GM23248 (cell line): Measurements from ENCODE around the gene TPMT. TPM values are rescaled to one million over a fixed set of nuclear protein-coding genes. Genes with fewer than 3 reads are reported as not detected.
"Not testable (repeated sequence)": the region's sequence is repeated elsewhere in the genome, so short reads cannot be mapped to it uniquely, and the experiment has no call there.

Experiments
- DNase-seq: peaks from one replicate; pipeline ENCODE4 v3.0.0-alpha.2; 2015
- H2AFZ ChIP-seq: fragments of 200-600 bp; sonication (generic); 2 replicates; pipeline ENCODE4 v1.6.1; 2016; ENCODE audit warnings: antibody characterized with exemption
- H3F3A ChIP-seq: fragments of 200-600 bp; sonication (generic); 2 replicates; pipeline ENCODE4 v1.6.1; 2016; ENCODE audit warnings: mild to moderate bottlenecking, antibody characterized with exemption, mixed run types; ENCODE audit not compliant: insufficient read depth
- H3K27ac ChIP-seq: fragments of 200-600 bp; sonication (generic); 2 replicates; pipeline ENCODE4 v1.5.1; 2016; ENCODE audit warnings: mild to moderate bottlenecking
- H3K27me3 ChIP-seq: fragments of 200-600 bp; sonication (generic); replicated peaks from 2 replicates; pipeline ENCODE4 v1.6.1; 2016; ENCODE audit warnings: mild to moderate bottlenecking; ENCODE audit not compliant: insufficient read depth
- H3K36me3 ChIP-seq: fragments of 200-600 bp; sonication (generic); 2 replicates; pipeline ENCODE4 v1.6.1; 2016; ENCODE audit warnings: low read depth, mild to moderate bottlenecking
- H3K4me1 ChIP-seq: fragments of 200-600 bp; sonication (generic); 2 replicates; pipeline ENCODE4 v1.6.1; 2016; ENCODE audit warnings: mild to moderate bottlenecking; ENCODE audit not compliant: insufficient read depth
- H3K4me2 ChIP-seq: fragments of 200-600 bp; sonication (generic); one replicate; pipeline ENCODE4 v1.6.1; 2016; ENCODE audit warnings: mild to moderate bottlenecking; ENCODE audit not compliant: unreplicated experiment
- H3K4me3 ChIP-seq: fragments of 200-600 bp; sonication (generic); 2 replicates; pipeline ENCODE4 v1.5.1; 2016; ENCODE audit warnings: mild to moderate bottlenecking
- H3K79me2 ChIP-seq: fragments of 200-600 bp; sonication (generic); 2 replicates; pipeline ENCODE4 v1.6.1; 2016; ENCODE audit warnings: mild to moderate bottlenecking; ENCODE audit not compliant: insufficient read depth
- H3K9ac ChIP-seq: fragments of 200-600 bp; sonication (generic); 2 replicates; pipeline ENCODE4 v1.6.1; 2016; ENCODE audit warnings: mild to moderate bottlenecking
- H3K9me2 ChIP-seq: fragments of 200-600 bp; sonication (generic); 2 replicates; pipeline ENCODE4 v1.6.1; 2016; ENCODE audit warnings: mixed run types, mild to moderate bottlenecking, moderate library complexity; ENCODE audit not compliant: insufficient read depth
- H3K9me3 ChIP-seq: fragments of 200-600 bp; sonication (generic); one replicate; pipeline ENCODE4 v1.6.1; 2017; ENCODE audit warnings: low read depth
- H4K20me1 ChIP-seq: fragments of 200-600 bp; sonication (generic); 2 replicates; pipeline ENCODE4 v1.6.0; 2016; ENCODE audit not compliant: insufficient read depth
- EZH2 ChIP-seq: fragments of 200-600 bp; sonication (generic); IDR thresholded peaks from 2 replicates; pipeline ENCODE4 v1.6.1; 2018; ENCODE audit warnings: antibody characterized with exemption, mild to moderate bottlenecking; ENCODE audit not compliant: insufficient read depth, poor library complexity, severe bottlenecking
- EZH2phosphoT487 ChIP-seq: fragments of 200-600 bp; sonication (generic); IDR thresholded peaks from 2 replicates; pipeline ENCODE4 v1.6.1; 2018; ENCODE audit warnings: antibody characterized with exemption, moderate library complexity, mild to moderate bottlenecking, low read depth; ENCODE audit not compliant: insufficient read depth
- WGBS, 2 experiments: methylation state at CpG; one replicate each; pipeline ENCODE4 v1.1.6; 2015 to 2017; ENCODE audit warnings: low lambda C conversion rate in 2 of 2, low coverage in 1 of 2; ENCODE audit errors: missing lambda C conversion rate in 2 of 2; 5-methylcytosine and 5-hydroxymethylcytosine counted together
- in situ Hi-C: fragments of 300-500 bp; cut with MboI; formaldehyde crosslinking; loops from 2 replicates; pipeline ENCODE4 v1.15.0; 2020
- polyA plus RNA-seq: library from polyadenylated mRNA; unstranded; fragments of >200 nt; fragmentation: Nextera tagmentation; extraction: Ambion mirVana; gene quantifications from 2 replicates; pipeline ENCODE4 v1.2.1, GENCODE V29; 2016
- total RNA-seq: library from RNA; depleted of rRNA; stranded (reverse); fragments of >200 nt; shearing (Covaris generic); gene quantifications from 2 replicates; pipeline ENCODE4 v1.2.3, GENCODE V29; 2014

The TPMT gene
- total and polyA plus RNA-seq, 2 experiments from 2014 or later: 22.6 TPM

- DNase-seq: no peak
- TF ChIP-seq EZH2phosphoT487 (no peak), EZH2 (no peak)
- no peaks in the 10 kb centered on the region for H3K9me2 ChIP-seq
- 0 out of 2 replicates have a peak, but pooled peaks cover 4% of the 10 kb centered on the region for H3K79me2 ChIP-seq
- no peaks in the 10 kb centered on the region for H3F3A ChIP-seq
- no peaks in the 10 kb centered on the region for H3K36me3 ChIP-seq
- in situ Hi-C loops: no loop called here
- no peaks in the 10 kb centered on the region for H3K27me3 ChIP-seq
- H3K9ac ChIP-seq: no peak overlapping the region
- H3K4me3 ChIP-seq: no peak overlapping the region
- no peak overlapping the region for H3K27ac ChIP-seq
- H2AFZ ChIP-seq: no peak overlapping the region
- no peaks in the 10 kb centered on the region for H3K4me1 ChIP-seq
- H3K4me2 ChIP-seq: no peak overlapping the region
- no peaks in the 10 kb centered on the region for H3K9me3 ChIP-seq
- H4K20me1 ChIP-seq: no peaks in the 10 kb centered on the region
- 57 to 58% methylated on average over 4 of the region's 4 CpGs for WGBS, 2 experiments
These were observed 27.7 kb upstream of the TPMT start for GRCh38 chr6:18182568-18182967.

- 0 out of 2 replicates have a peak, but pooled peaks cover 5% of the 10 kb centered on the region for H3K79me2 ChIP-seq
- H3K27me3 ChIP-seq: no peaks in the 10 kb centered on the region
- H3K4me2 ChIP-seq: no peak overlapping the region
- H3K9me2 ChIP-seq: no peaks in the 10 kb centered on the region
- WGBS, 2 experiments: 91 to 93% methylated on average over 5 of the region's 5 CpGs
- H3K27ac ChIP-seq: no peak overlapping the region
- no peaks in the 10 kb centered on the region for H3K9me3 ChIP-seq
- H3K4me3 ChIP-seq: no peak overlapping the region
- no peak for DNase-seq
- no peaks in the 10 kb centered on the region for H3K4me1 ChIP-seq
- TF ChIP-seq EZH2 (no peak), EZH2phosphoT487 (no peak)
- no peaks in the 10 kb centered on the region for H4K20me1 ChIP-seq
- H2AFZ ChIP-seq: no peak overlapping the region
- no peak overlapping the region for H3K9ac ChIP-seq
- no peaks in the 10 kb centered on the region for H3F3A ChIP-seq
- H3K36me3 ChIP-seq: 0 out of 2 replicates have a peak, but pooled peaks cover 5% of the 10 kb centered on the region
- in situ Hi-C loops: no loop called here
These were observed 25.0 kb upstream of the TPMT start for GRCh38 chr6:18179770-18180356.

GRCh38 chr6:18178960-18179615, 24.2 kb upstream of the TPMT start:
- no peaks in the 10 kb centered on the region for H4K20me1 ChIP-seq
- H2AFZ ChIP-seq: no peak overlapping the region
- H3K9ac ChIP-seq: no peak overlapping the region
- no peaks in the 10 kb centered on the region for H3F3A ChIP-seq
- H3K9me3 ChIP-seq: no peaks in the 10 kb centered on the region
- no peaks in the 10 kb centered on the region for H3K27me3 ChIP-seq
- no peak overlapping the region for H3K4me2 ChIP-seq
- H3K4me1 ChIP-seq: no peaks in the 10 kb centered on the region
- 0 out of 2 replicates have a peak, but pooled peaks cover 5% of the 10 kb centered on the region for H3K79me2 ChIP-seq
- WGBS, 2 experiments: 68 to 78% methylated on average over 3 of the region's 3 CpGs
- no peak overlapping the region for H3K27ac ChIP-seq
- TF ChIP-seq EZH2 (no peak), EZH2phosphoT487 (no peak)
- no peak overlapping the region for H3K4me3 ChIP-seq
- in situ Hi-C loops: no loop called here
- peaks cover 8% of the 10 kb centered on the region; the same call in 1 of the 2 replicates for H3K36me3 ChIP-seq
- no peak for DNase-seq
- no peaks in the 10 kb centered on the region for H3K9me2 ChIP-seq

GRCh38 chr6:18177286-18177965, 22.5 kb upstream of the TPMT start:
- no peaks in the 10 kb centered on the region for H3K9me3 ChIP-seq
- 0 out of 2 replicates have a peak, but pooled peaks cover 5% of the 10 kb centered on the region for H3K79me2 ChIP-seq
- H3F3A ChIP-seq: no peaks in the 10 kb centered on the region
- WGBS, 2 experiments: 95 to 99% methylated on average over 4 of the region's 4 CpGs
- DNase-seq: no peak
- no peaks in the 10 kb centered on the region for H4K20me1 ChIP-seq
- in situ Hi-C loops: no loop called here
- no peaks in the 10 kb centered on the region for H3K9me2 ChIP-seq
- TF ChIP-seq EZH2: no peak
- TF ChIP-seq EZH2phosphoT487: no peak
- H3K4me3 ChIP-seq: no peak overlapping the region
- no peak overlapping the region for H3K27ac ChIP-seq
- peaks cover 8% of the 10 kb centered on the region; the same call in 1 of the 2 replicates for H3K36me3 ChIP-seq
- no peaks in the 10 kb centered on the region for H3K4me1 ChIP-seq
- no peaks in the 10 kb centered on the region for H3K27me3 ChIP-seq
- no peak overlapping the region for H3K9ac ChIP-seq
- H3K4me2 ChIP-seq: no peak overlapping the region
- H2AFZ ChIP-seq: no peak overlapping the region

GRCh38 chr6:18176198-18176597, 21.3 kb upstream of the TPMT start:
- DNase-seq, H3K9me3 ChIP-seq, H3K4me3 ChIP-seq, H3K9me2 ChIP-seq, in situ Hi-C loops, H3K27ac ChIP-seq, H3K4me1 ChIP-seq, H2AFZ ChIP-seq, H3K27me3 ChIP-seq, H3K4me2 ChIP-seq, H3F3A ChIP-seq, H4K20me1 ChIP-seq, H3K79me2 ChIP-seq, H3K36me3 ChIP-seq, H3K9ac ChIP-seq: not testable (repeated sequence)
- 93 to 95% methylated on average over 4 of the region's 4 CpGs for WGBS, 2 experiments
